ENCODE results near the gene TMEM170A.

- TF ChIP-seq CTCF (conservative IDR thresholded peaks at IDR 0.05) (no peak), ZFX (IDR thresholded peaks at IDR 0.05) (no peak)
Observed at GRCh38 chr16:75443298-75443697, 21.2 kb downstream of the TMEM170A start.

Data from C4-2B (cell line).